ENCODE measurements around the gene RABGGTB. TPM values are rescaled to one million over a fixed set of nuclear protein-coding genes. Genes with fewer than 3 reads are reported as not detected.
"Not testable (repeated sequence)": the region's sequence is repeated elsewhere in the genome, so short reads cannot be mapped to it uniquely, and the experiment has no call there.

The RABGGTB gene
- 10 to 100 TPM; 25.0 to 54.9 (median 46.9) TPM for total RNA-seq

GRCh38 chr1:75785983-75786853 lies at the start of gene RABGGTB:
TSS of gene RABGGTB (plus strand) at chr1:75786256. CDS start at chr1:75786272, 16 bp downstream.
- WGBS, 2 donors (ENCODE audit: low coverage in 1 of 2) = 0 to 2% methylated on average over 14 to 23 of the region's 28 CpGs
- peak; percentile 100 for ATAC-seq
- peak; percentile 66 to 77 for TF ChIP-seq POLR2A (IDR thresholded peaks at IDR 0.05)
- TF ChIP-seq POLR2AphosphoS5 (IDR thresholded peaks at IDR 0.05) = peak; percentile 91
- TF ChIP-seq EP300 (IDR thresholded peaks at IDR 0.05) = no peak
- H3K27me3 ChIP-seq = no peaks in the 10 kb centered on the region
- H3K36me3 ChIP-seq = peaks cover 0 to 15% of the 10 kb centered on the region in 2 donors
- H3K4me1 ChIP-seq = peaks cover 3 to 56% (median 37%) of the 10 kb centered on the region in 3 donors
- H3K9me3 ChIP-seq = no peaks in the 10 kb centered on the region
- H3K27ac ChIP-seq = peak within 1 kb of the TSS; percentile 79 to 87 (median 82)
- peak within 1 kb of the TSS; percentile 68 to 97 for H3K4me3 ChIP-seq

- H3K36me3 ChIP-seq = peaks cover 4 to 98% of the 10 kb centered on the region in 2 donors
- no peaks in the 10 kb centered on the region for H3K4me1 ChIP-seq
- H3K4me3 ChIP-seq = no peak overlapping the region
- no peaks in the 10 kb centered on the region for H3K27me3 ChIP-seq
- TF ChIP-seq EP300 (IDR thresholded peaks at IDR 0.05) = no peak
- no peak for TF ChIP-seq POLR2A (IDR thresholded peaks at IDR 0.05)
- no peak for TF ChIP-seq CTCF (IDR thresholded peaks at IDR 0.05)
- H3K9me3 ChIP-seq = no peaks in the 10 kb centered on the region
- H3K27ac ChIP-seq = no peak overlapping the region
- 79 to 100% methylated on average over 1 to 3 of the region's 6 CpGs for WGBS, 2 donors (ENCODE audit: low coverage in 1 of 2)
- ATAC-seq = no peak
Observed at GRCh38 chr1:75742047-75742625, 43.9 kb upstream of the RABGGTB start.

GRCh38 chr1:75745276-75745675 lies 40.8 kb upstream of the RABGGTB start:
- no peak overlapping the region for H3K27ac ChIP-seq
- no peak for ATAC-seq
- H3K27me3 ChIP-seq = no peaks in the 10 kb centered on the region
- no peaks in the 10 kb centered on the region for H3K4me1 ChIP-seq
- H3K36me3 ChIP-seq = peaks cover 4 to 86% of the 10 kb centered on the region in 2 donors
- TF ChIP-seq POLR2A (IDR thresholded peaks at IDR 0.05) (no peak), EP300 (IDR thresholded peaks at IDR 0.05) (no peak), POLR2AphosphoS5 (IDR thresholded peaks at IDR 0.05) (no peak), CTCF (IDR thresholded peaks at IDR 0.05) (no peak)
- no peak overlapping the region for H3K4me3 ChIP-seq
- 87 to 98% methylated on average over 4 of the region's 4 CpGs for WGBS, 2 donors (ENCODE audit: low coverage in 1 of 2)
- H3K9me3 ChIP-seq = no peaks in the 10 kb centered on the region

GRCh38 chr1:75757210-75757609 lies 28.8 kb upstream of the RABGGTB start:
- not testable (repeated sequence) for H3K27me3 ChIP-seq, H3K4me3 ChIP-seq, H3K9me3 ChIP-seq, H3K4me1 ChIP-seq, ATAC-seq, H3K27ac ChIP-seq
- peaks cover 0 to 42% of the 10 kb centered on the region in 2 donors for H3K36me3 ChIP-seq

GRCh38 chr1:75758543-75758942 lies 27.5 kb upstream of the RABGGTB start:
- H3K4me3 ChIP-seq, H3K9me3 ChIP-seq, H3K4me1 ChIP-seq, H3K27me3 ChIP-seq, H3K27ac ChIP-seq, ATAC-seq: not testable (repeated sequence)
- 65 to 100% methylated on average over 2 to 3 of the region's 4 CpGs for WGBS, 2 donors (ENCODE audit: low coverage in 1 of 2)
- H3K36me3 ChIP-seq = peaks cover 0 to 29% of the 10 kb centered on the region in 2 donors

GRCh38 chr1:75764057-75764655 lies 21.9 kb upstream of the RABGGTB start:
- no peaks in the 10 kb centered on the region for H3K9me3 ChIP-seq
- WGBS, 2 donors (ENCODE audit: low coverage in 1 of 2) = 40 to 77% methylated on average over 1 of the region's 1 CpG
- ATAC-seq = no peak
- no peak overlapping the region for H3K4me3 ChIP-seq
- no peak overlapping the region for H3K27ac ChIP-seq
- TF ChIP-seq POLR2A (IDR thresholded peaks at IDR 0.05) = no peak
- no peak for TF ChIP-seq EP300 (IDR thresholded peaks at IDR 0.05)
- no peak for TF ChIP-seq POLR2AphosphoS5 (IDR thresholded peaks at IDR 0.05)
- TF ChIP-seq CTCF (IDR thresholded peaks at IDR 0.05) = no peak
- peaks cover 0 to 8% of the 10 kb centered on the region in 2 donors for H3K36me3 ChIP-seq
- no peaks in the 10 kb centered on the region for H3K4me1 ChIP-seq
- H3K27me3 ChIP-seq = no peaks in the 10 kb centered on the region

Measured in gastroesophageal sphincter (tissue), 4 donors.